A549 (cell line): ENCODE data around the gene EGFLAM.

Experiments used
- CEBPB ChIP-seq, 2 experiments: fragments of >200 bp in 1 of 2; sonication (Bioruptor Twin) in 1 of 2; formaldehyde crosslinking in 1 of 2; IDR thresholded peaks; 2 replicates each; pipeline ENCODE4 v1.6.1; 2012 to 2016
- CHD2 ChIP-seq: fragments of 150-350 bp; IDR thresholded peaks from 2 replicates; pipeline ENCODE4 v1.6.1; 2014; ENCODE audit warnings: low read length; ENCODE audit not compliant: partially characterized antibody
- ESRRA ChIP-seq: fragments of 150-350 bp; IDR thresholded peaks from 2 replicates; pipeline ENCODE4 v1.6.1; 2014; ENCODE audit warnings: mild to moderate bottlenecking, low read length, borderline replicate concordance
- HDAC2 ChIP-seq: fragments of 200-600 bp; sonication (generic); IDR thresholded peaks from 2 replicates; pipeline ENCODE4 v1.6.1; 2016
- HOXB5 ChIP-seq: fragments of 250-450 bp; sonication (Bioruptor Pico); IDR thresholded peaks from 2 replicates; pipeline ENCODE4 v1.5.0; 2020; ENCODE audit warnings: mild to moderate bottlenecking, moderate library complexity
- MYC ChIP-seq: IDR thresholded peaks from 2 replicates; pipeline ENCODE4 v1.6.1; 2012; ENCODE audit warnings: mild to moderate bottlenecking, inconsistent platforms, low read length, improper control_type of control experiment, borderline replicate concordance
- RAD21 ChIP-seq, 2 experiments: fragments of >200 bp in 1 of 2; sonication (Bioruptor Twin) in 1 of 2; formaldehyde crosslinking in 1 of 2; IDR thresholded peaks in 1 of 2; conservative IDR thresholded peaks in 1 of 2; 2 replicates in 1 of 2; 3 replicates in 1 of 2; pipeline ENCODE4 v1.6.1; 2012 to 2018; ENCODE audit warnings: inconsistent platforms in 1 of 2
- SREBF2 ChIP-seq: fragments of 450-650 bp; IDR thresholded peaks from 2 replicates; pipeline ENCODE4 v1.6.1; 2014; ENCODE audit warnings: mild to moderate bottlenecking, moderate library complexity
- TF ChIP-seq, protein P1 (sequence below): fragments of >200 bp; sonication (Bioruptor Twin); formaldehyde crosslinking; IDR thresholded peaks from 3 replicates; pipeline ENCODE4 v1.5.1; 2016
- TF ChIP-seq, protein P2 (sequence below): IDR thresholded peaks from 2 replicates; pipeline ENCODE4 v1.6.1; 2012
- TF ChIP-seq, protein P3 (sequence below): fragments of 150-350 bp; IDR thresholded peaks from 2 replicates; pipeline ENCODE4 v1.6.1; 2014; ENCODE audit warnings: low read depth, mild to moderate bottlenecking, low read length
- TF ChIP-seq, protein P4 (sequence below): fragments of >200 bp; sonication (Bioruptor Twin); formaldehyde crosslinking; IDR thresholded peaks from 3 replicates; pipeline ENCODE4 v1.6.1; 2016
- TF ChIP-seq, protein P5 (sequence below): fragments of 200-600 bp; sonication (generic); IDR thresholded peaks from 2 replicates; pipeline ENCODE4 v1.6.1; 2016; ENCODE audit warnings: antibody characterized with exemption, mild to moderate bottlenecking, moderate library complexity

DNA sequence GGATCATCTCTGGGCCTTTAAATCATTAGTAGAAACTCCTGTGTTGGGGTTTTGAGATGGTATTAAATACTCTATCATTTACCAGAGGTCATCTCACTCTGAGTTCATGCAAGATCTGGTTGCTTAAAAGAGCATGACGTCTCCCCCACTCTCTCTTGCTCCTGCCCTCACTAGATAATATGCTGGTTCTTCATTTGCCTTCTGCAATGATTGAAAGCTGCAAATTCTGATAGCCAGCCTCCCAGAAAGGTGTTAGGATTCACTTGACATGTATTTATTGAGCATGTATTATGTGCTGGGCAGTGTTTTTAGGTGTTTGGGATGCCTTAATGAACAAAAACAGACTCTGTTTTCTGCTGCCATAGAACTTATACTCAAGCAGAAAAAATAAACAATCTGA is 41.2 kb downstream of the EGFLAM start:
- TF ChIP-seq, protein P1, sequence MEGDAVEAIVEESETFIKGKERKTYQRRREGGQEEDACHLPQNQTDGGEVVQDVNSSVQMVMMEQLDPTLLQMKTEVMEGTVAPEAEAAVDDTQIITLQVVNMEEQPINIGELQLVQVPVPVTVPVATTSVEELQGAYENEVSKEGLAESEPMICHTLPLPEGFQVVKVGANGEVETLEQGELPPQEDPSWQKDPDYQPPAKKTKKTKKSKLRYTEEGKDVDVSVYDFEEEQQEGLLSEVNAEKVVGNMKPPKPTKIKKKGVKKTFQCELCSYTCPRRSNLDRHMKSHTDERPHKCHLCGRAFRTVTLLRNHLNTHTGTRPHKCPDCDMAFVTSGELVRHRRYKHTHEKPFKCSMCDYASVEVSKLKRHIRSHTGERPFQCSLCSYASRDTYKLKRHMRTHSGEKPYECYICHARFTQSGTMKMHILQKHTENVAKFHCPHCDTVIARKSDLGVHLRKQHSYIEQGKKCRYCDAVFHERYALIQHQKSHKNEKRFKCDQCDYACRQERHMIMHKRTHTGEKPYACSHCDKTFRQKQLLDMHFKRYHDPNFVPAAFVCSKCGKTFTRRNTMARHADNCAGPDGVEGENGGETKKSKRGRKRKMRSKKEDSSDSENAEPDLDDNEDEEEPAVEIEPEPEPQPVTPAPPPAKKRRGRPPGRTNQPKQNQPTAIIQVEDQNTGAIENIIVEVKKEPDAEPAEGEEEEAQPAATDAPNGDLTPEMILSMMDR: no peak
- TF ChIP-seq, protein P2, sequence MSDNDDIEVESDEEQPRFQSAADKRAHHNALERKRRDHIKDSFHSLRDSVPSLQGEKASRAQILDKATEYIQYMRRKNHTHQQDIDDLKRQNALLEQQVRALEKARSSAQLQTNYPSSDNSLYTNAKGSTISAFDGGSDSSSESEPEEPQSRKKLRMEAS: no peak
- TF ChIP-seq, protein P3, sequence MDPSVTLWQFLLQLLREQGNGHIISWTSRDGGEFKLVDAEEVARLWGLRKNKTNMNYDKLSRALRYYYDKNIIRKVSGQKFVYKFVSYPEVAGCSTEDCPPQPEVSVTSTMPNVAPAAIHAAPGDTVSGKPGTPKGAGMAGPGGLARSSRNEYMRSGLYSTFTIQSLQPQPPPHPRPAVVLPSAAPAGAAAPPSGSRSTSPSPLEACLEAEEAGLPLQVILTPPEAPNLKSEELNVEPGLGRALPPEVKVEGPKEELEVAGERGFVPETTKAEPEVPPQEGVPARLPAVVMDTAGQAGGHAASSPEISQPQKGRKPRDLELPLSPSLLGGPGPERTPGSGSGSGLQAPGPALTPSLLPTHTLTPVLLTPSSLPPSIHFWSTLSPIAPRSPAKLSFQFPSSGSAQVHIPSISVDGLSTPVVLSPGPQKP: no peak
- TF ChIP-seq, protein P4, sequence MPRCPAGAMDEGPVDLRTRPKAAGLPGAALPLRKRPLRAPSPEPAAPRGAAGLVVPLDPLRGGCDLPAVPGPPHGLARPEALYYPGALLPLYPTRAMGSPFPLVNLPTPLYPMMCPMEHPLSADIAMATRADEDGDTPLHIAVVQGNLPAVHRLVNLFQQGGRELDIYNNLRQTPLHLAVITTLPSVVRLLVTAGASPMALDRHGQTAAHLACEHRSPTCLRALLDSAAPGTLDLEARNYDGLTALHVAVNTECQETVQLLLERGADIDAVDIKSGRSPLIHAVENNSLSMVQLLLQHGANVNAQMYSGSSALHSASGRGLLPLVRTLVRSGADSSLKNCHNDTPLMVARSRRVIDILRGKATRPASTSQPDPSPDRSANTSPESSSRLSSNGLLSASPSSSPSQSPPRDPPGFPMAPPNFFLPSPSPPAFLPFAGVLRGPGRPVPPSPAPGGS: no peak
- no peak for TF ChIP-seq CHD2
- TF ChIP-seq SREBF2: no peak
- TF ChIP-seq RAD21 (conservative IDR thresholded peaks at IDR 0.05 in 1 of 2, IDR thresholded peaks at IDR 0.05 in 1 of 2): no peak
- TF ChIP-seq, protein P5, sequence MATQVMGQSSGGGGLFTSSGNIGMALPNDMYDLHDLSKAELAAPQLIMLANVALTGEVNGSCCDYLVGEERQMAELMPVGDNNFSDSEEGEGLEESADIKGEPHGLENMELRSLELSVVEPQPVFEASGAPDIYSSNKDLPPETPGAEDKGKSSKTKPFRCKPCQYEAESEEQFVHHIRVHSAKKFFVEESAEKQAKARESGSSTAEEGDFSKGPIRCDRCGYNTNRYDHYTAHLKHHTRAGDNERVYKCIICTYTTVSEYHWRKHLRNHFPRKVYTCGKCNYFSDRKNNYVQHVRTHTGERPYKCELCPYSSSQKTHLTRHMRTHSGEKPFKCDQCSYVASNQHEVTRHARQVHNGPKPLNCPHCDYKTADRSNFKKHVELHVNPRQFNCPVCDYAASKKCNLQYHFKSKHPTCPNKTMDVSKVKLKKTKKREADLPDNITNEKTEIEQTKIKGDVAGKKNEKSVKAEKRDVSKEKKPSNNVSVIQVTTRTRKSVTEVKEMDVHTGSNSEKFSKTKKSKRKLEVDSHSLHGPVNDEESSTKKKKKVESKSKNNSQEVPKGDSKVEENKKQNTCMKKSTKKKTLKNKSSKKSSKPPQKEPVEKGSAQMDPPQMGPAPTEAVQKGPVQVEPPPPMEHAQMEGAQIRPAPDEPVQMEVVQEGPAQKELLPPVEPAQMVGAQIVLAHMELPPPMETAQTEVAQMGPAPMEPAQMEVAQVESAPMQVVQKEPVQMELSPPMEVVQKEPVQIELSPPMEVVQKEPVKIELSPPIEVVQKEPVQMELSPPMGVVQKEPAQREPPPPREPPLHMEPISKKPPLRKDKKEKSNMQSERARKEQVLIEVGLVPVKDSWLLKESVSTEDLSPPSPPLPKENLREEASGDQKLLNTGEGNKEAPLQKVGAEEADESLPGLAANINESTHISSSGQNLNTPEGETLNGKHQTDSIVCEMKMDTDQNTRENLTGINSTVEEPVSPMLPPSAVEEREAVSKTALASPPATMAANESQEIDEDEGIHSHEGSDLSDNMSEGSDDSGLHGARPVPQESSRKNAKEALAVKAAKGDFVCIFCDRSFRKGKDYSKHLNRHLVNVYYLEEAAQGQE: no peak
- no peak for TF ChIP-seq CEBPB (IDR thresholded peaks at IDR 0.05)
- no peak for TF ChIP-seq MYC
- TF ChIP-seq HDAC2: no peak
- TF ChIP-seq ESRRA: no peak
- TF ChIP-seq HOXB5 (CRISPR knock-in tag): no peak
